ENCODE results near the gene AZIN2.
"Not testable (repeated sequence)": the region's sequence is repeated elsewhere in the genome, so short reads cannot be mapped to it uniquely, and the experiment has no call there.

Gene AZIN2

GRCh38 chr1:33080885-33081553, at the start of gene AZIN2:
AZIN2 (plus strand) TSS chr1:33081153; CDS start chr1:33082250, 1,097 bp downstream.
- DNase-seq (ENCODE audit: low spot score) = peak; percentile 97

- DNase-seq (ENCODE audit: low spot score) = no peak
These were observed 49.4 kb upstream of the AZIN2 start for GRCh38 chr1:33031506-33031905.

GRCh38 chr1:33032126-33032869, 48.7 kb upstream of the AZIN2 start:
- no peak for DNase-seq (ENCODE audit: low spot score)

GRCh38 chr1:33036051-33036525, 44.9 kb upstream of the AZIN2 start:
- peak; percentile 56 for DNase-seq (ENCODE audit: low spot score)

GRCh38 chr1:33036526-33037503, 44.1 kb upstream of the AZIN2 start, which contains the start of gene AK2:
AK2 (minus strand) TSS chr1:33036883; CDS start chr1:33036828, 55 bp downstream.
- peak; percentile 98 for DNase-seq (ENCODE audit: low spot score)

GRCh38 chr1:33039840-33040239, 41.1 kb upstream of the AZIN2 start:
- no peak for DNase-seq (ENCODE audit: low spot score)

GRCh38 chr1:33041026-33041425, 39.9 kb upstream of the AZIN2 start:
- no peak for DNase-seq (ENCODE audit: low spot score)

- DNase-seq (ENCODE audit: low spot score) = no peak
These were observed 38.1 kb upstream of the AZIN2 start for GRCh38 chr1:33042831-33043230.

- DNase-seq (ENCODE audit: low spot score) = no peak
These were observed 37.5 kb upstream of the AZIN2 start for GRCh38 chr1:33043267-33044092.

- peak; percentile 28 for DNase-seq (ENCODE audit: low spot score)
These were observed 35.7 kb upstream of the AZIN2 start for GRCh38 chr1:33045246-33045645.

GRCh38 chr1:33045814-33046213, 35.1 kb upstream of the AZIN2 start:
- DNase-seq (ENCODE audit: low spot score) = no peak

GRCh38 chr1:33046234-33046633, 34.7 kb upstream of the AZIN2 start:
- DNase-seq (ENCODE audit: low spot score) = not testable (repeated sequence)

- DNase-seq (ENCODE audit: low spot score) = no peak
These were observed 33.7 kb upstream of the AZIN2 start for GRCh38 chr1:33047290-33047689.

- DNase-seq (ENCODE audit: low spot score) = no peak
These were observed 33.1 kb upstream of the AZIN2 start for GRCh38 chr1:33047839-33048305.

- DNase-seq (ENCODE audit: low spot score) = no peak
These were observed 32.5 kb upstream of the AZIN2 start for GRCh38 chr1:33048426-33048825.

- no peak for DNase-seq (ENCODE audit: low spot score)
These were observed 31.6 kb upstream of the AZIN2 start for GRCh38 chr1:33049371-33049770.

GRCh38 chr1:33050221-33051076, 30.5 kb upstream of the AZIN2 start:
- DNase-seq (ENCODE audit: low spot score) = peak; percentile 26

GRCh38 chr1:33055210-33056008, 25.5 kb upstream of the AZIN2 start:
- peak; percentile 72 for DNase-seq (ENCODE audit: low spot score)

- DNase-seq (ENCODE audit: low spot score) = no peak
These were observed 24.5 kb upstream of the AZIN2 start for GRCh38 chr1:33056426-33056825.

All from NAMALWA (cell line).